K562 (cell line): ENCODE results near the gene AGPAT2. TPM values are rescaled to one million over a fixed set of nuclear protein-coding genes. Genes with fewer than 3 reads are reported as not detected.
A peak's percentile ranks its signal among the peaks of the same experiment; 100 is the strongest.

Source experiments
- ATAC-seq: fragments of 200-7000 bp; cut with Tn5 transposase; 3 replicates; pipeline ENCODE4 v1.9.1; 2020; ENCODE audit warnings: moderate library complexity
- BruUV-seq: library from RNA; stranded (reverse); fragments of 400-500 nt; replicated peaks from 2 replicates; lab custom pipeline; 2021; lab: Mats Ljungman, UMichigan
- CTCF ChIA-PET: fragments of 300-600 bp; formaldehyde crosslinking; extraction: SDS; loops from one replicate; lab custom pipeline; 2021; ENCODE audit warnings: low intra/inter-chr PET ratio; lab: Yijun Ruan, JAX
- POLR2A ChIA-PET: fragments of 300-600, 350-650 bp; sonication (Branson Sonifier 250); formaldehyde crosslinking; extraction: SDS; loops from one replicate; lab custom pipeline; 2021; ENCODE audit warnings: antibody characterized with exemption, inconsistent platforms; lab: Yijun Ruan, JAX
- DNase-seq, 4 experiments: peaks; one replicate each; pipeline versions ENCODE4 v3.0.0 to v3.0.0-alpha.2; 2011 to 2018; ENCODE audit warnings: low spot score in 3 of 4, mixed read lengths in 3 of 4; ENCODE audit errors: extremely low read depth in 1 of 4
- FAIRE-seq: peaks from 2 replicates; lab custom pipeline; 2011; peaks lifted over from hg19 to GRCh38; lab: Jason Lieb, UNC
- H2AFZ ChIP-seq: 2 replicates; pipeline ENCODE4 v1.6.0; 2011; ENCODE audit warnings: low read depth, low read length, control low read depth, inconsistent platforms
- H3K27ac ChIP-seq: fragments of 200-600 bp; 3 replicates; pipeline ENCODE4 v1.8.0; 2011; ENCODE audit warnings: low read depth, mild to moderate bottlenecking, control low read depth, inconsistent platforms, low read length, moderate library complexity, mixed read lengths; ENCODE audit errors: extremely low read depth
- H3K27me3 ChIP-seq, 2 experiments: fragments of 300-600 bp in 1 of 2; 2 replicates in 1 of 2; 3 replicates in 1 of 2; pipeline versions ENCODE4 v1.6.0 to v1.8.0; 2011; ENCODE audit warnings: inconsistent platforms in 2 of 2, low read length in 2 of 2, mild to moderate bottlenecking in 1 of 2, mixed read lengths in 1 of 2, moderate library complexity in 1 of 2; ENCODE audit not compliant: control insufficient read depth in 2 of 2, insufficient read depth in 2 of 2
- H3K36me3 ChIP-seq: fragments of 300-600 bp; 3 replicates; pipeline ENCODE4 v1.8.0; 2011; ENCODE audit warnings: mild to moderate bottlenecking, low read length, inconsistent platforms; ENCODE audit not compliant: control insufficient read depth, insufficient read depth
- H3K4me1 ChIP-seq, 2 experiments: fragments of 200-600 bp in 1 of 2; replicated peaks in 1 of 2; 2 replicates in 1 of 2; 3 replicates in 1 of 2; pipeline versions ENCODE4 v1.5.1 to v1.8.0; 2011; ENCODE audit warnings: inconsistent platforms in 2 of 2, low read length in 2 of 2, mild to moderate bottlenecking in 1 of 2, mixed read lengths in 1 of 2, moderate library complexity in 1 of 2; ENCODE audit not compliant: control insufficient read depth in 2 of 2, insufficient read depth in 2 of 2
- H3K4me2 ChIP-seq: 2 replicates; pipeline ENCODE4 v1.6.1; 2011; ENCODE audit warnings: low read length, control low read depth, inconsistent platforms, mixed read lengths; ENCODE audit not compliant: insufficient read depth
- H3K4me3 ChIP-seq: fragments of 200-600 bp; sonication (generic), shearing (Covaris generic); 2 replicates; pipeline ENCODE4 v1.5.1; 2016; ENCODE audit warnings: control low read depth, inconsistent platforms
- H3K79me2 ChIP-seq: fragments of 200-600 bp; 3 replicates; pipeline ENCODE4 v1.8.0; 2011; ENCODE audit warnings: low read length, inconsistent platforms; ENCODE audit not compliant: control insufficient read depth, insufficient read depth
- H3K9ac ChIP-seq, 2 experiments: 2 replicates each; pipeline versions ENCODE4 v1.6.0 to v1.6.1; 2011; ENCODE audit warnings: low read depth in 2 of 2, low read length in 2 of 2, control low read depth in 1 of 2, inconsistent platforms in 1 of 2, mild to moderate bottlenecking in 1 of 2, mixed read lengths in 1 of 2; ENCODE audit not compliant: insufficient read depth in 1 of 2
- H3K9me1 ChIP-seq: one replicate; pipeline ENCODE4 v1.6.0; 2011; ENCODE audit warnings: inconsistent platforms, mild to moderate bottlenecking, low read length, moderate library complexity; ENCODE audit not compliant: control insufficient read depth, insufficient read depth
- H3K9me3 ChIP-seq: replicated peaks from 2 replicates; pipeline ENCODE4 v1.5.1; 2011; ENCODE audit warnings: low read depth, low read length, inconsistent platforms; ENCODE audit not compliant: control insufficient read depth, insufficient read depth
- H4K20me1 ChIP-seq: replicated peaks from 2 replicates; pipeline ENCODE4 v1.6.1; 2011; ENCODE audit warnings: low read length, inconsistent platforms, mixed read lengths; ENCODE audit not compliant: control insufficient read depth, insufficient read depth
- CTBP1 ChIP-seq: fragments of 450-650 bp; IDR thresholded peaks from 2 replicates; pipeline ENCODE4 v1.6.1; 2016; ENCODE audit warnings: borderline replicate concordance
- IRF2 ChIP-seq: sonication (generic); formaldehyde crosslinking; IDR thresholded peaks from 2 replicates; pipeline ENCODE4 v1.8.1; 2022; ENCODE audit warnings: mild to moderate bottlenecking, missing genetic modification reagents
- KLF16 ChIP-seq: IDR thresholded peaks from 2 replicates; pipeline ENCODE4 v1.6.1; 2016; ENCODE audit warnings: antibody characterized with exemption
- L3MBTL2 ChIP-seq: fragments of 450-650 bp; IDR thresholded peaks from 2 replicates; pipeline ENCODE4 v1.6.1; 2016; ENCODE audit warnings: mild to moderate bottlenecking, moderate library complexity
- NRF1 ChIP-seq, 2 experiments: fragments of 450-650 bp; IDR thresholded peaks in 1 of 2; conservative IDR thresholded peaks in 1 of 2; 2 replicates each; pipeline ENCODE4 v1.6.1; 2014; ENCODE audit warnings: mild to moderate bottlenecking in 2 of 2
- SOX6 ChIP-seq: fragments of 450-650 bp; IDR thresholded peaks from 2 replicates; pipeline ENCODE4 v1.6.1; 2014; ENCODE audit warnings: mild to moderate bottlenecking
- THRB ChIP-seq: fragments of 450-650 bp; formaldehyde crosslinking; conservative IDR thresholded peaks from 2 replicates; pipeline ENCODE4 v1.4.0; 2022; ENCODE audit warnings: mild to moderate bottlenecking, missing genetic modification characterization
- WGBS: fragments of 100-300 bp; shearing (Covaris generic); methylation state at CpG from one replicate; pipeline ENCODE4 v1.1.6; 2016; ENCODE audit warnings: low coverage, mixed read lengths; ENCODE audit not compliant: insufficient coverage; ENCODE audit errors: missing lambda C conversion rate; 5-methylcytosine and 5-hydroxymethylcytosine counted together
- in situ Hi-C: fragments of 300-500 bp; cut with MboI; formaldehyde crosslinking; loops from 4 replicates; pipeline ENCODE4 v1.15.0; 2018; ENCODE audit warnings: inconsistent platforms, mixed read lengths
- intact Hi-C: fragments of 100-400 bp; cut with micrococcal nuclease; formaldehyde crosslinking; loops from 2 replicates; pipeline ENCODE4 v1.14.2; 2022
- polyA plus RNA-seq, 8 experiments: library from polyadenylated mRNA; depleted of rRNA in 4 of 8; stranded (reverse) in 5 of 8; unstranded in 3 of 8; fragments of >200 nt; fragmentation: Nextera tagmentation in 2 of 8; fragmentation: Illumina TruSeq in 1 of 8; extraction: Ambion mirVana in 2 of 8; extraction: Trizol in 1 of 8; gene quantifications; 2 replicates each; pipeline versions ENCODE4 v1.2.1 to v1.2.3, GENCODE V29; 2011 to 2014; ENCODE audit warnings: inconsistent platforms in 1 of 8, missing spikeins in 1 of 8
- total RNA-seq, 7 experiments: library from RNA; depleted of rRNA in 6 of 7; stranded (reverse); fragments of >200 nt in 6 of 7; fragmentation: Illumina TruSeq in 2 of 7; extraction: Trizol in 2 of 7; gene quantifications; 2 replicates each; pipeline versions ENCODE4 v1.2.1 to v1.2.3, GENCODE V29; 2011 to 2021; ENCODE audit warnings: low replicate concordance in 1 of 7
- TF ChIP-seq, protein P1 (sequence below): fragments of 450-650 bp; IDR thresholded peaks from 2 replicates; pipeline ENCODE4 v1.6.1; 2016; ENCODE audit warnings: antibody characterized with exemption
- TF ChIP-seq, protein P2 (sequence below): fragments of 450-650 bp; formaldehyde crosslinking; IDR thresholded peaks from 2 replicates; pipeline ENCODE4 v1.4.0; 2022; ENCODE audit warnings: missing genetic modification characterization
- TF ChIP-seq, protein P3 (sequence below): fragments of 450-650 bp; IDR thresholded peaks from 2 replicates; pipeline ENCODE4 v1.6.1; 2017; ENCODE audit warnings: antibody characterized with exemption

AGPAT2 gene
- total and polyA plus RNA-seq, 9 of the 15 experiments (the other 6 are each of a cell fraction or from before 2014, with no cell fraction given) = 0.13 to 54.5 (median 23.9) TPM

GRCh38 chr9:136631038-136632000, 55.9 kb downstream of the AGPAT2 start:
- WGBS = 26% methylated on average over 29 of the region's 31 CpGs
- H3K36me3 ChIP-seq = no peaks in the 10 kb centered on the region
- DNase-seq = peak; percentile 71 to 86 (median 74)
- no peak overlapping the region for H2AFZ ChIP-seq
- no peak overlapping the region for H3K4me3 ChIP-seq
- no peaks in the 10 kb centered on the region for H3K79me2 ChIP-seq
- POLR2A ChIA-PET = interaction anchor here (1.0 to 1.4 kb wide), 4 partner anchors 97 to 158 kb away, joined by 3 to 9 read pairs (median 4); no protein-coding TSS in a partner anchor
- H3K9ac ChIP-seq = no peak overlapping the region
- 0 out of 2 replicates have a peak, but pooled peaks cover 8% of the 10 kb centered on the region for H4K20me1 ChIP-seq
- CTCF ChIA-PET = interaction anchor here (0.6 to 3.8 kb wide), 5 partner anchors 139 to 292 kb away, joined by 3 to 154 read pairs (median 3); partner anchors contain the start of gene SNAPC4
- H3K27me3 ChIP-seq = peaks cover 0 to 7% of the 10 kb centered on the region in 2 experiments; a peak in 3 of 5 replicates
- H3K4me2 ChIP-seq = no peak overlapping the region
- FAIRE-seq = peak; percentile 78
- peaks cover 4% of the 10 kb centered on the region for H3K9me3 ChIP-seq
- peaks cover 0 to 51% of the 10 kb centered on the region in 2 experiments; a peak in 4 of 5 replicates for H3K4me1 ChIP-seq
- ATAC-seq = peak; percentile 96
- BruUV-seq = no TSS peak
- no peak overlapping the region for H3K27ac ChIP-seq
- in situ Hi-C loops (loop anchor here (25.0 kb wide), 1 partner anchor 294 kb away; the partner anchor contains the start of gene GPSM1), intact Hi-C loops (loop anchor here (1.0 to 2.0 kb wide), 2 partner anchors 13 to 146 kb away; no protein-coding TSS in a partner anchor)
- no peaks in the 10 kb centered on the region for H3K9me1 ChIP-seq
- TF ChIP-seq CTBP1 (no peak; the same call in 1 of the 2 replicates), KLF16 (no peak), THRB (CRISPR knock-in tag) (peak; percentile 92; the same call in 1 of the 2 replicates), SOX6 (peak; percentile 26; the same call in 1 of the 2 replicates), IRF2 (0 out of 2 replicates have a peak, but pooled peaks have one; percentile 53), NRF1 (conservative IDR thresholded peaks at IDR 0.05 in 1 of 2, IDR thresholded peaks at IDR 0.05 in 1 of 2) (peak; percentile 44 to 57; a peak in 3 of 4 replicates), L3MBTL2 (0 out of 2 replicates have a peak, but pooled peaks have one; percentile 21)
- TF ChIP-seq, protein P1, sequence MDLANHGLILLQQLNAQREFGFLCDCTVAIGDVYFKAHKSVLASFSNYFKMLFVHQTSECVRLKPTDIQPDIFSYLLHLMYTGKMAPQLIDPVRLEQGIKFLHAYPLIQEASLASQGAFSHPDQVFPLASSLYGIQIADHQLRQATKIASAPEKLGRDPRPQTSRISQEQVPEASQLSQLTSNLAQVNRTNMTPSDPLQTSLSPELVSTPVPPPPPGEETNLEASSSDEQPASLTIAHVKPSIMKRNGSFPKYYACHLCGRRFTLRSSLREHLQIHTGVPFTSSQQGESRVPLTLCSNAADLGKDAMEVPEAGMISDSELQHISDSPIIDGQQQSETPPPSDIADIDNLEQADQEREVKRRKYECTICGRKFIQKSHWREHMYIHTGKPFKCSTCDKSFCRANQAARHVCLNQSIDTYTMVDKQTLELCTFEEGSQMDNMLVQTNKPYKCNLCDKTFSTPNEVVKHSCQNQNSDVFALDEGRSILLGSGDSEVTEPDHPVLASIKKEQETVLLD = 0 out of 2 replicates have a peak, but pooled peaks have one; percentile 27
- TF ChIP-seq, protein P2, sequence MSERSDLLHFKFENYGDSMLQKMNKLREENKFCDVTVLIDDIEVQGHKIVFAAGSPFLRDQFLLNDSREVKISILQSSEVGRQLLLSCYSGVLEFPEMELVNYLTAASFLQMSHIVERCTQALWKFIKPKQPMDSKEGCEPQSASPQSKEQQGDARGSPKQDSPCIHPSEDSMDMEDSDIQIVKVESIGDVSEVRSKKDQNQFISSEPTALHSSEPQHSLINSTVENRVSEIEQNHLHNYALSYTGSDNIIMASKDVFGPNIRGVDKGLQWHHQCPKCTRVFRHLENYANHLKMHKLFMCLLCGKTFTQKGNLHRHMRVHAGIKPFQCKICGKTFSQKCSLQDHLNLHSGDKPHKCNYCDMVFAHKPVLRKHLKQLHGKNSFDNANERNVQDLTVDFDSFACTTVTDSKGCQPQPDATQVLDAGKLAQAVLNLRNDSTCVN (CRISPR knock-in tag) = peak; percentile 86
- TF ChIP-seq, protein P3, sequence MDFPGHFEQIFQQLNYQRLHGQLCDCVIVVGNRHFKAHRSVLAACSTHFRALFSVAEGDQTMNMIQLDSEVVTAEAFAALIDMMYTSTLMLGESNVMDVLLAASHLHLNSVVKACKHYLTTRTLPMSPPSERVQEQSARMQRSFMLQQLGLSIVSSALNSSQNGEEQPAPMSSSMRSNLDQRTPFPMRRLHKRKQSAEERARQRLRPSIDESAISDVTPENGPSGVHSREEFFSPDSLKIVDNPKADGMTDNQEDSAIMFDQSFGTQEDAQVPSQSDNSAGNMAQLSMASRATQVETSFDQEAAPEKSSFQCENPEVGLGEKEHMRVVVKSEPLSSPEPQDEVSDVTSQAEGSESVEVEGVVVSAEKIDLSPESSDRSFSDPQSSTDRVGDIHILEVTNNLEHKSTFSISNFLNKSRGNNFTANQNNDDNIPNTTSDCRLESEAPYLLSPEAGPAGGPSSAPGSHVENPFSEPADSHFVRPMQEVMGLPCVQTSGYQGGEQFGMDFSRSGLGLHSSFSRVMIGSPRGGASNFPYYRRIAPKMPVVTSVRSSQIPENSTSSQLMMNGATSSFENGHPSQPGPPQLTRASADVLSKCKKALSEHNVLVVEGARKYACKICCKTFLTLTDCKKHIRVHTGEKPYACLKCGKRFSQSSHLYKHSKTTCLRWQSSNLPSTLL = peak; percentile 42; the same call in 1 of the 2 replicates
